ENCODE measurements around the gene DTNB. TPM values are rescaled to one million over a fixed set of nuclear protein-coding genes. Genes with fewer than 3 reads are reported as not detected.

Gene DTNB
- total RNA-seq, 1 experiment from 2014 or later, result 51.9 TPM

GRCh38 chr2:25366629-25367028, 306.7 kb downstream of the DTNB start:
- DNase-seq, result no peak
- intact Hi-C loops (cut with micrococcal nuclease; ENCODE audit: unreplicated experiment), result no loop called here
- no peaks in the 10 kb centered on the region for H4K20me1 ChIP-seq (ENCODE audit: insufficient read depth)
- no peak overlapping the region for H3K4me2 ChIP-seq
- TF ChIP-seq CTCF (conservative IDR thresholded peaks at IDR 0.05) (no peak), EZH2 (IDR thresholded peaks at IDR 0.05; ENCODE audit: low read depth) (no peak)
- H3F3A ChIP-seq (ENCODE audit: insufficient read depth, low read depth), result 0 out of 2 replicates have a peak, but pooled peaks cover 11% of the 10 kb centered on the region
- CTCF ChIA-PET, result no interaction called here
- H3K9me3 ChIP-seq (ENCODE audit: insufficient read depth, low read depth), result no peaks in the 10 kb centered on the region
- BruUV-seq (replicated peaks), result no TSS peak
- no peaks in the 10 kb centered on the region for H3K79me2 ChIP-seq (ENCODE audit: low read depth)
- H2AFZ ChIP-seq, result no peak overlapping the region
- POLR2A ChIA-PET (ENCODE audit: unreplicated experiment), result no interaction called here
- no peaks in the 10 kb centered on the region for H3K27me3 ChIP-seq (ENCODE audit: insufficient read depth, low read depth)
- no peak overlapping the region for H3K4me3 ChIP-seq
- H3K4me1 ChIP-seq (replicated peaks; ENCODE audit: insufficient read depth), result 0 out of 2 replicates have a peak, but pooled peaks cover 7% of the 10 kb centered on the region
- H3K36me3 ChIP-seq (ENCODE audit: low read depth), result no peaks in the 10 kb centered on the region
- H3K9me2 ChIP-seq (ENCODE audit: insufficient read depth), result no peaks in the 10 kb centered on the region
- H3K27ac ChIP-seq, result no peak overlapping the region

- H2AFZ ChIP-seq, result no peak overlapping the region
- no peaks in the 10 kb centered on the region for H3K9me2 ChIP-seq (ENCODE audit: insufficient read depth)
- intact Hi-C loops (cut with micrococcal nuclease; ENCODE audit: unreplicated experiment), result no loop called here
- H3K4me3 ChIP-seq, result no peak overlapping the region
- H3K79me2 ChIP-seq (ENCODE audit: low read depth), result no peaks in the 10 kb centered on the region
- no peak for DNase-seq
- H3K27ac ChIP-seq, result no peak overlapping the region
- ChIA-PET POLR2A (ENCODE audit: unreplicated experiment) (no interaction called here), CTCF (interaction anchor here (0.7 to 1.1 kb wide), 3 partner anchors 11 to 990 kb away, joined by 3 to 10 read pairs (median 6); no protein-coding TSS in a partner anchor)
- H3K36me3 ChIP-seq (ENCODE audit: low read depth), result no peaks in the 10 kb centered on the region
- no peaks in the 10 kb centered on the region for H3K27me3 ChIP-seq (ENCODE audit: insufficient read depth, low read depth)
- no peaks in the 10 kb centered on the region for H3K9me3 ChIP-seq (ENCODE audit: insufficient read depth, low read depth)
- BruUV-seq (replicated peaks), result no TSS peak
- 0 out of 2 replicates have a peak, but pooled peaks cover 11% of the 10 kb centered on the region for H3F3A ChIP-seq (ENCODE audit: insufficient read depth, low read depth)
- no peak overlapping the region for H3K4me2 ChIP-seq
- TF ChIP-seq EZH2 (IDR thresholded peaks at IDR 0.05; ENCODE audit: low read depth) (no peak), CTCF (conservative IDR thresholded peaks at IDR 0.05) (no peak)
- no peaks in the 10 kb centered on the region for H4K20me1 ChIP-seq (ENCODE audit: insufficient read depth)
- 0 out of 2 replicates have a peak, but pooled peaks cover 7% of the 10 kb centered on the region for H3K4me1 ChIP-seq (replicated peaks; ENCODE audit: insufficient read depth)
These were observed 308.1 kb downstream of the DTNB start for GRCh38 chr2:25365241-25365640.

DNA sequence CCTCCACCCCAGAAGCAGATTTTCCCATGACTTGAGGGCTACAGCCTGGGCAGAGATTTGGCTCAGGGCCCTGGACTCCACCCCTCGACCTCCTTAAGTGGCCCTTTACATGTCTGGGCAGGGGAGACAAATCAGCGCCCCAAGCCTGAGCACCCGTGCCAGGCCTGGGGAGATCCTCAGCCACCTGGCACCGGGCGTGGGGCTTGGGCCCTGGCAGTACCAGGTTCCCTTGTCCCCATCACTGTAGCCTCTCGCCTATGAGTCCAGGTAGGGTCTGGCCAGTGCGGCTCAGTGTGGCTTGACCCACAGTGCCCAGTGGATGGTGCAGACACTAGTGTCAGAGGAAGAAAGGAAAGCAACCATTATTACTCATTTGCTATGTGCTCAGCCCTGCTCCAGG, 309.6 kb downstream of the DTNB start:
- H3K79me2 ChIP-seq (ENCODE audit: low read depth), result no peaks in the 10 kb centered on the region
- ChIA-PET CTCF (no interaction called here), POLR2A (ENCODE audit: unreplicated experiment) (interaction anchor here (0.5 kb wide), 1 partner anchor 13 kb away, joined by 4 read pairs; no protein-coding TSS in a partner anchor)
- no peaks in the 10 kb centered on the region for H3K36me3 ChIP-seq (ENCODE audit: low read depth)
- no peak for DNase-seq
- BruUV-seq (replicated peaks), result no TSS peak
- H3K27me3 ChIP-seq (ENCODE audit: insufficient read depth, low read depth), result no peaks in the 10 kb centered on the region
- 0 out of 2 replicates have a peak, but pooled peaks cover 11% of the 10 kb centered on the region for H3F3A ChIP-seq (ENCODE audit: insufficient read depth, low read depth)
- H3K27ac ChIP-seq, result no peak overlapping the region
- H3K9me2 ChIP-seq (ENCODE audit: insufficient read depth), result no peaks in the 10 kb centered on the region
- no peak overlapping the region for H3K4me3 ChIP-seq
- 0 out of 2 replicates have a peak, but pooled peaks cover 7% of the 10 kb centered on the region for H3K4me1 ChIP-seq (replicated peaks; ENCODE audit: insufficient read depth)
- no peaks in the 10 kb centered on the region for H3K9me3 ChIP-seq (ENCODE audit: insufficient read depth, low read depth)
- no peak overlapping the region for H3K4me2 ChIP-seq
- TF ChIP-seq EZH2 (IDR thresholded peaks at IDR 0.05; ENCODE audit: low read depth), result no peak
- TF ChIP-seq CTCF (conservative IDR thresholded peaks at IDR 0.05), result no peak
- no peak overlapping the region for H2AFZ ChIP-seq
- intact Hi-C loops (cut with micrococcal nuclease; ENCODE audit: unreplicated experiment), result loop anchor here (5.0 kb wide), 1 partner anchor 159 kb away; no protein-coding TSS in a partner anchor
- H4K20me1 ChIP-seq (ENCODE audit: insufficient read depth), result no peaks in the 10 kb centered on the region

Data from PC-9 (cell line).